ENCODE measurements around the gene WDR72.

DNA sequence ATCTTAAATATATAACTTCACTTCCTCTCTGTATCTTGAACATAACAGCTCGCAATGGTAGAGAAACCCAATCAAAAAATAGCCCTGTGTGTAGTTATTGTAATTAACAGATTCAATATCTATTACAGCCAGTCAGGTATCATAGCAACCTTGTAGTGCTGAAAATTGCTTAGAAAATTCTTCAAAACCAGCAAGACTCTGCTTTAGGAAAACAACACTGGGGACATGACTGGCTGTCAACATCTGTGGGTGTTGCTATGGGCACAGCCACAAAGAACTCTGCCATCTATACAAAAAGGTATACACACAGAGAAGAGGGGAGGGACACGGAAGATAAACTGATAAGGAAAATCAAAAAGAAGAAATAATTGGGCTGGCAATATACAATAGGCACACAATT lies 101.2 kb downstream of the WDR72 start:
- TF ChIP-seq POLR2A (IDR thresholded peaks at IDR 0.05; ENCODE audit: low read depth, low read length) (no peak), POLR2AphosphoS5 (IDR thresholded peaks at IDR 0.05; ENCODE audit: low read depth, low read length) (no peak)
